ENCODE data around the gene CTNNA1. TPM values are rescaled to one million over a fixed set of nuclear protein-coding genes. Genes with fewer than 3 reads are reported as not detected.

CTNNA1 gene
- polyA plus RNA-seq, 1 experiment = 140 TPM

DNA sequence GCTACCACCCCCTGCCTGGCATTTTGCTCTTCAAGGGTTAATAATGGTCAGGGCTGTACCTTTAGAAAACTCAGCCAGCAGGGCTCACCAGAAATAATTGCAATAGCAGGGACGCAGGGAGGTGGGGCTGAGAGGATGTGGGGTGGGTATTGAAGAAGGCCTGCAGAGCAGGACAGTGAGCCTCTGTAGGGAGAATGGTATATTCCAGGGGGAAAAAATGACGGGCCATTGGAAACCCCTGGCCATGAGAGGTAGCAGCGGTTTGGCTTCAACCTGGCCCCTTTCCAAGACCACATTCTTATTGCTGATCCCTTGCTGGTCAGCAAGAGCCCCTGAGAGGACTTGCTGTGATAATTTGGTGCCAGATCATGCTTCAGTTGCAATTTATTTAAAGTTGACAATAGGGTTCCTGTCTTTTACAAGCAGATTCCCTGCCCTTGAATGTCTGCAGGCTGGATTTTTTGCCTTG is 36.7 kb upstream of the CTNNA1 start:
- ChIA-PET POLR2A (no interaction called here), CTCF (interaction anchor here (2.0 kb wide), 1 partner anchor 9 kb away, joined by 5 read pairs; no protein-coding TSS in a partner anchor)
- Histone ChIP-seq H3K27ac (ENCODE audit: low read depth, low read length) (no peak overlapping the region), H3K27me3 (ENCODE audit: control insufficient read depth, insufficient read depth, low read length) (peaks cover 5% of the 10 kb centered on the region), H3K9me3 (ENCODE audit: control insufficient read depth, insufficient read depth, low read length) (no peaks in the 10 kb centered on the region), H3K4me3 (ENCODE audit: low read depth, low read length) (no peak overlapping the region)
- TF ChIP-seq, protein P1, sequence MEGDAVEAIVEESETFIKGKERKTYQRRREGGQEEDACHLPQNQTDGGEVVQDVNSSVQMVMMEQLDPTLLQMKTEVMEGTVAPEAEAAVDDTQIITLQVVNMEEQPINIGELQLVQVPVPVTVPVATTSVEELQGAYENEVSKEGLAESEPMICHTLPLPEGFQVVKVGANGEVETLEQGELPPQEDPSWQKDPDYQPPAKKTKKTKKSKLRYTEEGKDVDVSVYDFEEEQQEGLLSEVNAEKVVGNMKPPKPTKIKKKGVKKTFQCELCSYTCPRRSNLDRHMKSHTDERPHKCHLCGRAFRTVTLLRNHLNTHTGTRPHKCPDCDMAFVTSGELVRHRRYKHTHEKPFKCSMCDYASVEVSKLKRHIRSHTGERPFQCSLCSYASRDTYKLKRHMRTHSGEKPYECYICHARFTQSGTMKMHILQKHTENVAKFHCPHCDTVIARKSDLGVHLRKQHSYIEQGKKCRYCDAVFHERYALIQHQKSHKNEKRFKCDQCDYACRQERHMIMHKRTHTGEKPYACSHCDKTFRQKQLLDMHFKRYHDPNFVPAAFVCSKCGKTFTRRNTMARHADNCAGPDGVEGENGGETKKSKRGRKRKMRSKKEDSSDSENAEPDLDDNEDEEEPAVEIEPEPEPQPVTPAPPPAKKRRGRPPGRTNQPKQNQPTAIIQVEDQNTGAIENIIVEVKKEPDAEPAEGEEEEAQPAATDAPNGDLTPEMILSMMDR (IDR thresholded peaks at IDR 0.05; ENCODE audit: low read depth, low read length) = no peak
- DNase-seq (ENCODE audit: low read depth, low spot score) = no peak

DNA sequence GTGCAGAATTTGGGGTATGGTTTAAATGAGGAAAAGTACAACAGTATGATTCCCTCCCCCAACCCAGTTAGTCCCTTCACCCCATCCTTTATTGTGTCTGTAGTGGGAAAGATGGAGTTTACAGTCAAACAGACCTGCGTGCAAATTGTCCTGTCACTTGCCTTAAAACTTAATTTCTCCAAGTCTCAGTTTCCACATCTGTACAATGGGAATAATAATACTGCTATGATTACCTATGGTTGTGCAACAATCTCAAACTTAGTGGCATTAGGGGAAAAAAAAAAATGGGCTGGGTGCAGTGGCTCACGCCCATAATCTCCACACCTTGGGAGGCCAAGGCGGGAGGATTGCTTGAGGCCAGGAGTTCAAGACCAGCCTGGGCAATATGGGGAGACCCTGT is 35.8 kb upstream of the CTNNA1 start:
- ChIA-PET CTCF (no interaction called here), POLR2A (no interaction called here)
- H3K27ac ChIP-seq (ENCODE audit: low read depth, low read length) = no peak overlapping the region
- DNase-seq (ENCODE audit: low read depth, low spot score) = no peak
- TF ChIP-seq, protein P1 (IDR thresholded peaks at IDR 0.05; ENCODE audit: low read depth, low read length) = no peak
- H3K4me3 ChIP-seq (ENCODE audit: low read depth, low read length) = no peak overlapping the region
- peaks cover 13% of the 10 kb centered on the region for H3K27me3 ChIP-seq (ENCODE audit: control insufficient read depth, insufficient read depth, low read length)
- no peaks in the 10 kb centered on the region for H3K9me3 ChIP-seq (ENCODE audit: control insufficient read depth, insufficient read depth, low read length)

DNA sequence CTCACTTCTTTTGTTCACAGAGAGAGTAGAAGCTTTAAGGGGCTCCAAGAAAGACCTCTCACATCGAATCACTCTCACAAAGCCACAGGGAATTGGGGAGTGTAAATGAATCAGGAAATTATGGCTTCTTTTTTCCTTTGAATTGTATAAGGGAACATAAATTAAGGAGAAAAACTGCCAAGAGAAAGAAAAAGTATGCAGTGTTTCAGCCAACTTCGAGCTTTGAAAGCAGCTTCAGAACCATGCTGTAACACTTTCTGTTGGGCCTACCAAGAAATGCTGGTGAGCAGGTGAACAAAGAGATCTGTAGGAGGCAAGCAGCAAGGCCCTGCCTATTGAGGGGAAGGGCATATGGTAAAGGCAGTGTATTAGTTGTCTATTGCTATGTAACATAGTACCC is 33.4 kb upstream of the CTNNA1 start:
- TF ChIP-seq, protein P1 (IDR thresholded peaks at IDR 0.05; ENCODE audit: low read depth, low read length) = no peak
- ChIA-PET CTCF (no interaction called here), POLR2A (no interaction called here)
- Histone ChIP-seq H3K4me3 (ENCODE audit: low read depth, low read length) (no peak overlapping the region), H3K9me3 (ENCODE audit: control insufficient read depth, insufficient read depth, low read length) (no peaks in the 10 kb centered on the region), H3K27me3 (ENCODE audit: control insufficient read depth, insufficient read depth, low read length) (peaks cover 16% of the 10 kb centered on the region), H3K27ac (ENCODE audit: low read depth, low read length) (no peak overlapping the region)
- no peak for DNase-seq (ENCODE audit: low read depth, low spot score)

DNA sequence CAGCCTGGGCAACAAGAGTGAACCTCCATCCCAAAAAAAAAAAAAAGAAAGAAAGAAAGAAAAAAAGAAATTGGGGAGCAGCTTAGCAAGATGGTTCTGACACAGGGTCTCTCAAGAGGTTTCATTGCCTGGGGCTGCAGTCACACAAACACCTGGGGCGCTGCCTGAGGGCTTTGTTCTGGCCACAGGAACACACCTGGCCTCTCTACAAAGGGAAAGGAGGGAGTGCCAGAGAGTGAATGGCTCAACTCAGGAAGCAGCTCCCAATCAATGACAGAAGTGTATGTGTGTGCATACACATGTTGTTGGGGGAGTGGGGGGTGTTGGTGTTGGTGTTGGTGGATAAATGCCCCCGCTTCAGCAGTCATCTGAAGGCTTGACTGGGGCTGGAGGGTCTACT is 32.4 kb upstream of the CTNNA1 start:
- POLR2A ChIA-PET = no interaction called here
- H3K27ac ChIP-seq (ENCODE audit: low read depth, low read length) = no peak overlapping the region
- TF ChIP-seq, protein P1 (IDR thresholded peaks at IDR 0.05; ENCODE audit: low read depth, low read length) = no peak
- CTCF ChIA-PET = no interaction called here
- DNase-seq (ENCODE audit: low read depth, low spot score) = no peak
- H3K9me3 ChIP-seq (ENCODE audit: control insufficient read depth, insufficient read depth, low read length) = no peaks in the 10 kb centered on the region
- peaks cover 16% of the 10 kb centered on the region for H3K27me3 ChIP-seq (ENCODE audit: control insufficient read depth, insufficient read depth, low read length)
- H3K4me3 ChIP-seq (ENCODE audit: low read depth, low read length) = no peak overlapping the region

DNA sequence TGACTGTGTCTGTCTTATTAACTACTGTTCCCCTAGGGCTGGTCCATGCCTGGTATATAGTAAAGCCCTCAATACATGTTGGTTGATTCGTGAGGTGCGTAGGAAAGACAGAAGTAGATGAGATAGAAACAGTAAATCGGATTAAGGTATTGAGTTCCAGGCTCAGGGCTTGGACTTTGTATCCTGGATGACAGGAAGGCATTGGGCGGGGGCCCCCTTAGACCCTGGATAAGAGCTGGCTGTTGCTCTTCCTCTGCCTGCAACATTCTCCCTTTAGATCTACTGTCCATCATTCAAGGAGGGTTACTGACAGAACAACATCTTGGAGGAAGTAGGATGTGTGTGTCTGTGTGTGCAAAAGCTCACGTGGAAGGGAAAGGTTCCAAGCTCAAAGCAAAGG is 31.2 kb upstream of the CTNNA1 start:
- TF ChIP-seq, protein P1 (IDR thresholded peaks at IDR 0.05; ENCODE audit: low read depth, low read length) = no peak
- no peak overlapping the region for H3K27ac ChIP-seq (ENCODE audit: low read depth, low read length)
- H3K27me3 ChIP-seq (ENCODE audit: control insufficient read depth, insufficient read depth, low read length) = peaks cover 16% of the 10 kb centered on the region
- no peak overlapping the region for H3K4me3 ChIP-seq (ENCODE audit: low read depth, low read length)
- ChIA-PET CTCF (no interaction called here), POLR2A (interaction anchor here (0.6 kb wide), 1 partner anchor 190 kb away, joined by 3 read pairs; no protein-coding TSS in a partner anchor)
- no peak for DNase-seq (ENCODE audit: low read depth, low spot score)
- no peaks in the 10 kb centered on the region for H3K9me3 ChIP-seq (ENCODE audit: control insufficient read depth, insufficient read depth, low read length)
